Loucy (cell line): ENCODE results near the gene NEMP2.
"Not testable (repeated sequence)": the region's sequence is repeated elsewhere in the genome, so short reads cannot be mapped to it uniquely, and the experiment has no call there.

ENCODE experiments used
- H2AFZ ChIP-seq: fragments of 200-600 bp; sonication (generic); 2 replicates; pipeline ENCODE4 v1.6.0; 2016; ENCODE audit warnings: antibody characterized with exemption, mild to moderate bottlenecking, low read length, moderate library complexity
- H3F3A ChIP-seq: fragments of 200-600 bp; 2 replicates; pipeline ENCODE4 v1.6.0; 2016; ENCODE audit warnings: antibody characterized with exemption, low read depth, mild to moderate bottlenecking
- H3K27me3 ChIP-seq: fragments of 200-600 bp; sonication (generic); 2 replicates; pipeline ENCODE4 v1.6.1; 2014; ENCODE audit warnings: low read length, mild to moderate bottlenecking; ENCODE audit not compliant: insufficient read depth, poor library complexity, severe bottlenecking
- H3K36me3 ChIP-seq: fragments of 200-600 bp; sonication (generic); 2 replicates; pipeline ENCODE4 v1.6.1; 2016; ENCODE audit warnings: low read length; ENCODE audit not compliant: insufficient read depth
- H3K4me1 ChIP-seq: fragments of 200-600 bp; sonication (generic); 2 replicates; pipeline ENCODE4 v1.5.1; 2014; ENCODE audit warnings: low read length, mild to moderate bottlenecking; ENCODE audit not compliant: insufficient read depth, poor library complexity, severe bottlenecking
- H3K4me2 ChIP-seq: fragments of 200-600 bp; sonication (generic); 2 replicates; pipeline ENCODE4 v1.6.0; 2014; ENCODE audit warnings: antibody characterized with exemption, low read length, low read depth, mild to moderate bottlenecking; ENCODE audit not compliant: poor library complexity, severe bottlenecking
- H3K4me3 ChIP-seq: fragments of 200-600 bp; sonication (generic); 2 replicates; pipeline ENCODE4 v1.5.1; 2014; ENCODE audit warnings: low read length, mild to moderate bottlenecking, mixed read lengths; ENCODE audit not compliant: poor library complexity, severe bottlenecking
- H3K79me2 ChIP-seq: fragments of 200-600 bp; sonication (generic); 2 replicates; pipeline ENCODE4 v1.6.1; 2014; ENCODE audit warnings: low read length; ENCODE audit not compliant: insufficient read depth
- H3K9ac ChIP-seq: fragments of 200-600 bp; sonication (generic); 2 replicates; pipeline ENCODE4 v1.6.0; 2014; ENCODE audit warnings: mild to moderate bottlenecking, low read depth, low read length, moderate library complexity; ENCODE audit not compliant: poor library complexity, severe bottlenecking
- H3K9me2 ChIP-seq: fragments of 200-600 bp; sonication (generic); replicated peaks from 2 replicates; pipeline ENCODE4 v1.6.1; 2016; ENCODE audit warnings: low read depth, low read length, mixed read lengths
- H3K9me3 ChIP-seq: fragments of 200-600 bp; sonication (generic); 2 replicates; pipeline ENCODE4 v1.6.1; 2014; ENCODE audit warnings: mild to moderate bottlenecking, antibody characterized with exemption, low read length, low read depth; ENCODE audit not compliant: insufficient read depth
- H4K20me1 ChIP-seq: fragments of 200-600 bp; sonication (generic); 2 replicates; pipeline ENCODE4 v1.6.0; 2014; ENCODE audit warnings: antibody characterized with exemption, low read length, mild to moderate bottlenecking; ENCODE audit not compliant: insufficient read depth, poor library complexity, severe bottlenecking
- CTCF ChIP-seq: fragments of 200-600 bp; sonication (generic); conservative IDR thresholded peaks from 2 replicates; pipeline ENCODE4 v1.5.1; 2014; ENCODE audit warnings: mild to moderate bottlenecking, antibody characterized with exemption, low read length
- EZH2phosphoT487 ChIP-seq: fragments of 200-600 bp; IDR thresholded peaks from 2 replicates; pipeline ENCODE4 v1.6.1; 2018; ENCODE audit warnings: antibody characterized with exemption, mild to moderate bottlenecking, moderate library complexity, borderline replicate concordance

Gene NEMP2

GRCh38 chr2:190499273-190499672 is 35.2 kb downstream of the NEMP2 start:
- no peaks in the 10 kb centered on the region for H3F3A ChIP-seq
- H3K9me2 ChIP-seq = no peaks in the 10 kb centered on the region
- H3K79me2 ChIP-seq = no peaks in the 10 kb centered on the region
- H3K4me2 ChIP-seq = no peak overlapping the region
- no peaks in the 10 kb centered on the region for H3K4me1 ChIP-seq
- H3K4me3 ChIP-seq = no peak overlapping the region
- no peak overlapping the region for H3K9ac ChIP-seq
- TF ChIP-seq CTCF (no peak), EZH2phosphoT487 (no peak)
- no peaks in the 10 kb centered on the region for H3K27me3 ChIP-seq
- no peaks in the 10 kb centered on the region for H3K9me3 ChIP-seq
- H3K36me3 ChIP-seq = peaks cover 53% of the 10 kb centered on the region; the same call in 1 of the 2 replicates
- no peaks in the 10 kb centered on the region for H4K20me1 ChIP-seq
- H2AFZ ChIP-seq = no peak overlapping the region

DNA sequence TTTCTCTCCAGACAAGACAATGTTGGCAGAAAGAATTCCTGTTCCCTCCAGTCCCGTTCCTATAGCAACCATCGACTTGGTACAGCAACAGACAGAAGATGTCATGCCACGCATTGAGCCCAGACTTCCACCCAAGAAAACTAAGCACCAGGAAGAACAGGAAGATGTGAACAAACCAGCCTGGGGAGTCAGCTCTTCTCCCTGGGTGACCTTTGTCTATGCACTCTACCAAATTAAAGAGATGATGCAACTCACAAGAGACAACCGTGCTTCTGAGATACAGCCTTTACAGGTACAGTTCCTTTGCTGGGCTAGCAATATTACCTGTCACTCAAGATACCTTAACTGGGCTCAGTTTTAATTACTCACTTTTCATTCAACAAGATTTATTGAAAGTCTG is 37.1 kb downstream of the NEMP2 start:
- TF ChIP-seq CTCF (no peak), EZH2phosphoT487 (no peak)
- peaks cover 40% of the 10 kb centered on the region; the same call in 1 of the 2 replicates for H3K36me3 ChIP-seq

GRCh38 chr2:190494600-190495227 is 39.8 kb downstream of the NEMP2 start:
- not testable (repeated sequence) for H3F3A ChIP-seq, H3K27me3 ChIP-seq, H4K20me1 ChIP-seq, H3K9ac ChIP-seq, H3K4me1 ChIP-seq, H3K9me2 ChIP-seq, H3K4me2 ChIP-seq, H2AFZ ChIP-seq, H3K79me2 ChIP-seq, H3K4me3 ChIP-seq, H3K9me3 ChIP-seq
- H3K36me3 ChIP-seq = peaks cover 42% of the 10 kb centered on the region

More for the DNA sequence above, 37.1 kb downstream of the NEMP2 start:
- H3K4me2 ChIP-seq = no peak overlapping the region
- peaks cover 2% of the 10 kb centered on the region; the same call in 1 of the 2 replicates for H3K9me3 ChIP-seq
- H3K9ac ChIP-seq = no peak overlapping the region
- H3K27me3 ChIP-seq = no peaks in the 10 kb centered on the region
- H3K4me1 ChIP-seq = no peaks in the 10 kb centered on the region
- no peak overlapping the region for H3K4me3 ChIP-seq
- no peaks in the 10 kb centered on the region for H4K20me1 ChIP-seq
- H2AFZ ChIP-seq = no peak overlapping the region
- no peaks in the 10 kb centered on the region for H3K9me2 ChIP-seq
- H3F3A ChIP-seq = no peaks in the 10 kb centered on the region
- H3K79me2 ChIP-seq = no peaks in the 10 kb centered on the region

DNA sequence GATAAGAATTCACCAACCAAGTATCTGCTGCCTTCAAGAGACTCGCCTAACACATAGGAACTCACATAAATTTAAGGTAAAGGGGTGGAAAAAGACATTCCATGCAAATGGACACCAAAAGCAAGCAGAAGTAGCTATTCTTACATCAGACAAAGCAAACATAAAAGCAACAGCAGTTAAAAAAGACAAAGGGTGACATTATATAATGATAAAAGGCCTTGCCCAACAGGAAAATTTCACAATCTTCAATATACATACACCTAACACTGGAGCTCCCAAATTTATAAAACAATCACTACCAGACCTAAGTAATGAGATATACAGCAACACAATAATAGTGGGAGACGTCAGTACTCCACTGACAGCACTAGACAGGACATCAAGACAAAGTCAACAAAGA is 41.4 kb downstream of the NEMP2 start:
- no peaks in the 10 kb centered on the region for H3K79me2 ChIP-seq
- H3F3A ChIP-seq = no peaks in the 10 kb centered on the region
- H3K9ac ChIP-seq = no peak overlapping the region
- H3K9me3 ChIP-seq = peaks cover 2% of the 10 kb centered on the region; the same call in 1 of the 2 replicates
- no peaks in the 10 kb centered on the region for H3K4me1 ChIP-seq
- peaks cover 53% of the 10 kb centered on the region for H3K36me3 ChIP-seq
- no peaks in the 10 kb centered on the region for H3K9me2 ChIP-seq
- no peaks in the 10 kb centered on the region for H4K20me1 ChIP-seq
- no peaks in the 10 kb centered on the region for H3K27me3 ChIP-seq
- TF ChIP-seq CTCF (no peak), EZH2phosphoT487 (no peak)
- H3K4me3 ChIP-seq = no peak overlapping the region
- H2AFZ ChIP-seq = no peak overlapping the region
- H3K4me2 ChIP-seq = no peak overlapping the region
